SK-N-SH (cell line): Measurements from ENCODE around the gene TMEM212.

Experiments
- EP300 ChIP-seq, 2 experiments: IDR thresholded peaks; 2 replicates each; pipeline versions ENCODE4 v1.4.0 to v1.6.1; 2012; ENCODE audit warnings: borderline replicate concordance in 1 of 2, low read depth in 1 of 2, low read length in 1 of 2
- GABPA ChIP-seq: IDR thresholded peaks from 2 replicates; pipeline ENCODE4 v1.4.0; 2012; ENCODE audit warnings: low read depth, mild to moderate bottlenecking
- USF2 ChIP-seq: fragments of 150-350 bp; IDR thresholded peaks from 2 replicates; pipeline ENCODE4 v1.6.1; 2017; ENCODE audit warnings: antibody characterized with exemption, low read length, low read depth, borderline replicate concordance
- TF ChIP-seq, protein P1 (sequence below): IDR thresholded peaks from 2 replicates; pipeline ENCODE4 v1.6.1; 2012; ENCODE audit warnings: mild to moderate bottlenecking, low read depth, low read length, moderate library complexity
- TF ChIP-seq, protein P2 (sequence below): fragments of 200-600 bp; sonication (generic); IDR thresholded peaks from 2 replicates; pipeline ENCODE4 v1.6.1; 2017; ENCODE audit warnings: antibody characterized with exemption, mild to moderate bottlenecking, moderate library complexity

DNA sequence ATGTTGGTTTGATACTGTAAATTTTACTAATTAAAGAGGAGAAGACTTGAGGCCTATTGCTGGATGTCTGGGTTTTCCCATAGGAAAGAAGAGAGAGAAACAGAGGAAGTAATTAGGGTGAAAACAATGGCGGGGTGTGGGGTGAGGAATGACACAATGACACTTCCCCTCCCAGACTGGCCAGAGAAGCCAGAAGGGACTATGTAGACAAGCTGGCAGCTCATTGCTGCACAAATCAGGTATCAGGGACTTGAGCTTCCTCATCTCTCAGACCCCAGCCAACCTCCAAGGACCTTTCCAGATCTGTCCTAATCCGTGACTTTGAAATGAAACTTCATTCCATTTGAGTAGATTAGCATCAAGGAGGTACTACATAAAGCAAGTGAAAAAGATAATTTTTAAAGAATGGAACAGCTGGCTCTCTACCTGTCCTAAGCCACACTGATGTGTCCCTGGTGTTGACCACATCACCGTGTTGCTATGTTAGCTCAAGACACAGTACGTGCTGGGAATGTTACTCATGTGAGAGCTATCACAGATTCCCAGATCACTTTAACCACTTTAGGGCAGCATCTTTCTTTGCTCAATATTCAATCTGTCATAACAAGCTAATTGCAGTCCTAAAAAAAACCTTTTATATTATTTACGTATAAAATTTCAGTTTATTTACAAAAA lies 22.2 kb downstream of the TMEM212 start:
- TF ChIP-seq, protein P1, sequence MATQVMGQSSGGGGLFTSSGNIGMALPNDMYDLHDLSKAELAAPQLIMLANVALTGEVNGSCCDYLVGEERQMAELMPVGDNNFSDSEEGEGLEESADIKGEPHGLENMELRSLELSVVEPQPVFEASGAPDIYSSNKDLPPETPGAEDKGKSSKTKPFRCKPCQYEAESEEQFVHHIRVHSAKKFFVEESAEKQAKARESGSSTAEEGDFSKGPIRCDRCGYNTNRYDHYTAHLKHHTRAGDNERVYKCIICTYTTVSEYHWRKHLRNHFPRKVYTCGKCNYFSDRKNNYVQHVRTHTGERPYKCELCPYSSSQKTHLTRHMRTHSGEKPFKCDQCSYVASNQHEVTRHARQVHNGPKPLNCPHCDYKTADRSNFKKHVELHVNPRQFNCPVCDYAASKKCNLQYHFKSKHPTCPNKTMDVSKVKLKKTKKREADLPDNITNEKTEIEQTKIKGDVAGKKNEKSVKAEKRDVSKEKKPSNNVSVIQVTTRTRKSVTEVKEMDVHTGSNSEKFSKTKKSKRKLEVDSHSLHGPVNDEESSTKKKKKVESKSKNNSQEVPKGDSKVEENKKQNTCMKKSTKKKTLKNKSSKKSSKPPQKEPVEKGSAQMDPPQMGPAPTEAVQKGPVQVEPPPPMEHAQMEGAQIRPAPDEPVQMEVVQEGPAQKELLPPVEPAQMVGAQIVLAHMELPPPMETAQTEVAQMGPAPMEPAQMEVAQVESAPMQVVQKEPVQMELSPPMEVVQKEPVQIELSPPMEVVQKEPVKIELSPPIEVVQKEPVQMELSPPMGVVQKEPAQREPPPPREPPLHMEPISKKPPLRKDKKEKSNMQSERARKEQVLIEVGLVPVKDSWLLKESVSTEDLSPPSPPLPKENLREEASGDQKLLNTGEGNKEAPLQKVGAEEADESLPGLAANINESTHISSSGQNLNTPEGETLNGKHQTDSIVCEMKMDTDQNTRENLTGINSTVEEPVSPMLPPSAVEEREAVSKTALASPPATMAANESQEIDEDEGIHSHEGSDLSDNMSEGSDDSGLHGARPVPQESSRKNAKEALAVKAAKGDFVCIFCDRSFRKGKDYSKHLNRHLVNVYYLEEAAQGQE, result no peak
- TF ChIP-seq EP300 (IDR thresholded peaks at IDR 0.05; ENCODE audit: borderline replicate concordance in 1 of 2, low read depth in 1 of 2, low read length in 1 of 2) (no peak), USF2 (no peak), GABPA (no peak)
- TF ChIP-seq, protein P2, sequence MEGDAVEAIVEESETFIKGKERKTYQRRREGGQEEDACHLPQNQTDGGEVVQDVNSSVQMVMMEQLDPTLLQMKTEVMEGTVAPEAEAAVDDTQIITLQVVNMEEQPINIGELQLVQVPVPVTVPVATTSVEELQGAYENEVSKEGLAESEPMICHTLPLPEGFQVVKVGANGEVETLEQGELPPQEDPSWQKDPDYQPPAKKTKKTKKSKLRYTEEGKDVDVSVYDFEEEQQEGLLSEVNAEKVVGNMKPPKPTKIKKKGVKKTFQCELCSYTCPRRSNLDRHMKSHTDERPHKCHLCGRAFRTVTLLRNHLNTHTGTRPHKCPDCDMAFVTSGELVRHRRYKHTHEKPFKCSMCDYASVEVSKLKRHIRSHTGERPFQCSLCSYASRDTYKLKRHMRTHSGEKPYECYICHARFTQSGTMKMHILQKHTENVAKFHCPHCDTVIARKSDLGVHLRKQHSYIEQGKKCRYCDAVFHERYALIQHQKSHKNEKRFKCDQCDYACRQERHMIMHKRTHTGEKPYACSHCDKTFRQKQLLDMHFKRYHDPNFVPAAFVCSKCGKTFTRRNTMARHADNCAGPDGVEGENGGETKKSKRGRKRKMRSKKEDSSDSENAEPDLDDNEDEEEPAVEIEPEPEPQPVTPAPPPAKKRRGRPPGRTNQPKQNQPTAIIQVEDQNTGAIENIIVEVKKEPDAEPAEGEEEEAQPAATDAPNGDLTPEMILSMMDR, result no peak
